HepG2 (cell line): ENCODE results near the gene CHPF. TPM values are rescaled to one million over a fixed set of nuclear protein-coding genes. Genes with fewer than 3 reads are reported as not detected.

Experiments used
- CBX5 ChIP-seq: sonication (generic); formaldehyde crosslinking; IDR thresholded peaks from 2 replicates; pipeline ENCODE4 v1.4.0; 2020; ENCODE audit warnings: missing genetic modification reagents, borderline replicate concordance
- CHD2 ChIP-seq: IDR thresholded peaks from 2 replicates; pipeline ENCODE4 v1.6.1; 2011; ENCODE audit warnings: low read depth, low read length, improper control_type of control experiment
- EP300 ChIP-seq, 3 experiments: sonication (generic) in 1 of 3; formaldehyde crosslinking in 1 of 3; IDR thresholded peaks; 2 replicates each; pipeline versions ENCODE4 v1.5.1 to v1.6.1; 2011 to 2020; ENCODE audit warnings: low read depth in 2 of 3, low read length in 2 of 3, borderline replicate concordance in 1 of 3, improper control_type of control experiment in 1 of 3, mild to moderate bottlenecking in 1 of 3, missing genetic modification reagents in 1 of 3, moderate library complexity in 1 of 3
- ETV5 ChIP-seq: IDR thresholded peaks from 2 replicates; pipeline ENCODE4 v1.6.1; 2018; ENCODE audit warnings: missing biosample characterization, missing genetic modification reagents, inconsistent platforms, borderline replicate concordance
- FOXO1 ChIP-seq: sonication (generic); formaldehyde crosslinking; IDR thresholded peaks from 2 replicates; pipeline ENCODE4 v1.4.0; 2020; ENCODE audit warnings: missing genetic modification reagents
- IKZF5 ChIP-seq: IDR thresholded peaks from 2 replicates; pipeline ENCODE4 v1.6.1; 2018; ENCODE audit warnings: missing genetic modification reagents, mild to moderate bottlenecking, missing compliant biosample characterization
- ISX ChIP-seq: sonication (generic); formaldehyde crosslinking; conservative IDR thresholded peaks from 2 replicates; pipeline ENCODE4 v1.5.0; 2020; ENCODE audit warnings: missing genetic modification reagents
- LCORL ChIP-seq, 2 experiments: fragments of 450-650 bp in 1 of 2; sonication (generic) in 1 of 2; formaldehyde crosslinking in 1 of 2; IDR thresholded peaks; 2 replicates each; pipeline versions ENCODE4 v1.5.0 to v1.6.1; 2017 to 2020; ENCODE audit warnings: antibody characterized with exemption in 1 of 2, missing genetic modification reagents in 1 of 2
- MTA3 ChIP-seq: sonication (generic); formaldehyde crosslinking; IDR thresholded peaks from 2 replicates; pipeline ENCODE4 v1.4.0; 2020; ENCODE audit warnings: missing genetic modification reagents
- MTF1 ChIP-seq: sonication (generic); formaldehyde crosslinking; IDR thresholded peaks from 2 replicates; pipeline ENCODE4 v1.5.0; 2020; ENCODE audit warnings: missing genetic modification reagents
- MXI1 ChIP-seq: IDR thresholded peaks from 3 replicates; pipeline ENCODE4 v1.6.1; 2012; ENCODE audit warnings: low read depth, low read length, inconsistent platforms, borderline replicate concordance
- NFIB ChIP-seq: sonication (generic); formaldehyde crosslinking; IDR thresholded peaks from 2 replicates; pipeline ENCODE4 v1.9.0; 2021; ENCODE audit warnings: missing genetic modification reagents, mild to moderate bottlenecking, borderline replicate concordance
- PPARG ChIP-seq: conservative IDR thresholded peaks from 2 replicates; pipeline ENCODE4 v1.6.1; 2016; ENCODE audit warnings: missing biosample characterization, missing genetic modification reagents
- SAP130 ChIP-seq: IDR thresholded peaks from 2 replicates; pipeline ENCODE4 v1.6.1; 2016; ENCODE audit warnings: low read depth
- SRY ChIP-seq: sonication (generic); formaldehyde crosslinking; IDR thresholded peaks from 2 replicates; pipeline ENCODE4 v1.8.0; 2022; ENCODE audit warnings: mild to moderate bottlenecking, missing genetic modification reagents
- TRIM24 ChIP-seq: sonication (generic); formaldehyde crosslinking; IDR thresholded peaks from 2 replicates; pipeline ENCODE4 v1.8.0; 2022; ENCODE audit warnings: mild to moderate bottlenecking, missing genetic modification reagents
- ZC3H13 ChIP-seq: sonication (generic); formaldehyde crosslinking; IDR thresholded peaks from 2 replicates; pipeline ENCODE4 v1.8.1; 2023; ENCODE audit warnings: mild to moderate bottlenecking, missing genetic modification reagents, moderate library complexity
- ZFP37 ChIP-seq: sonication (generic); formaldehyde crosslinking; IDR thresholded peaks from 2 replicates; pipeline ENCODE4 v1.4.0; 2020; ENCODE audit warnings: missing genetic modification reagents, borderline replicate concordance
- ZFY ChIP-seq: sonication (generic); formaldehyde crosslinking; IDR thresholded peaks from 2 replicates; pipeline ENCODE4 v1.4.0; 2020; ENCODE audit warnings: missing genetic modification reagents
- ZMYM3 ChIP-seq: sonication (generic); formaldehyde crosslinking; IDR thresholded peaks from 2 replicates; pipeline ENCODE4 v1.5.1; 2020; ENCODE audit warnings: mild to moderate bottlenecking, missing genetic modification reagents
- ZNF749 ChIP-seq: sonication (generic); formaldehyde crosslinking; IDR thresholded peaks from 2 replicates; pipeline ENCODE4 v1.8.0; 2022; ENCODE audit warnings: mild to moderate bottlenecking, missing genetic modification reagents, moderate library complexity, borderline replicate concordance
- ZNF878 ChIP-seq: sonication (generic); formaldehyde crosslinking; IDR thresholded peaks from 2 replicates; pipeline ENCODE4 v1.8.1; 2023; ENCODE audit warnings: mild to moderate bottlenecking, missing genetic modification reagents, moderate library complexity
- ZNF879 ChIP-seq: sonication (generic); formaldehyde crosslinking; IDR thresholded peaks from 2 replicates; pipeline ENCODE4 v1.8.1; 2023; ENCODE audit warnings: missing genetic modification reagents
- polyA plus RNA-seq, 8 experiments: library from polyadenylated mRNA; depleted of rRNA in 3 of 8; stranded (reverse) in 7 of 8; unstranded in 1 of 8; fragments of >200 nt; fragmentation: Illumina TruSeq in 4 of 8; extraction: Trizol in 4 of 8; gene quantifications; 2 replicates each; pipeline versions ENCODE4 v1.2.1 to v1.2.3, GENCODE V29; 2011 to 2016; ENCODE audit warnings: low read depth in 4 of 8, missing spikeins in 1 of 8, mixed read lengths in 1 of 8; ENCODE audit not compliant: insufficient read depth in 1 of 8
- total RNA-seq, 5 experiments: library from RNA; depleted of rRNA; stranded (reverse); fragments of >200 nt; fragmentation: Illumina TruSeq; extraction: Trizol; gene quantifications; 2 replicates each; pipeline ENCODE4 v1.2.3, GENCODE V29; 2016; ENCODE audit warnings: low read depth in 1 of 5
- TF ChIP-seq, protein P1 (sequence below): sonication (generic); formaldehyde crosslinking; IDR thresholded peaks from 2 replicates; pipeline ENCODE4 v1.5.0; 2020; ENCODE audit warnings: mild to moderate bottlenecking, low read depth, missing genetic modification reagents, borderline replicate concordance
- TF ChIP-seq, protein P2 (sequence below): sonication (generic); formaldehyde crosslinking; IDR thresholded peaks from 2 replicates; pipeline ENCODE4 v1.4.0; 2020; ENCODE audit warnings: mild to moderate bottlenecking, missing genetic modification reagents

CHPF gene
- total and polyA plus RNA-seq, 2 of the 13 experiments (the other 11 are each of a cell fraction or from before 2014, with no cell fraction given), result 79.6 to 111 TPM

DNA sequence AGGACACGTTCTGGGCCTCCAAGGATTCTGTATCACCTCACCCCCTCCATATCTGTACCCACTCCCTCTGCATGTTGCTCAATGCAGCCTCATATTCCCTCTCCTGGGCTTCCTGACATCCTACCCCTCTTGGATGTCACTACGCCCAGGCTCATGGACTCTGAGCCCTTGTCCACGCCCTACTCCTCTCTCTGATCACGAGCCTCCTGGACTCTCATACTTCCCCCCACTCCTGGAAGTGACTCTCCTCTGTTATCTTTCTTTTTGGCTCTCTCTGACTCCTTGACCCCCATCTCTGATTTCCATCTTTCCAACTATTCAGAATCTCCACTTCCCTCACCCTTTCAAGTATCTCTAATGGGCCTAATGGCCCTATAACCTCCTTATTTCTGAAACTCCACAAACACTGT, 2.3 kb upstream of the CHPF start (continued):
- TF ChIP-seq ZNF879 (CRISPR knock-in tag), result no peak
- TF ChIP-seq ZC3H13, result no peak
- TF ChIP-seq, protein P1, sequence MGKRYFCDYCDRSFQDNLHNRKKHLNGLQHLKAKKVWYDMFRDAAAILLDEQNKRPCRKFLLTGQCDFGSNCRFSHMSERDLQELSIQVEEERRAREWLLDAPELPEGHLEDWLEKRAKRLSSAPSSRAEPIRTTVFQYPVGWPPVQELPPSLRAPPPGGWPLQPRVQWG, result no peak
- TF ChIP-seq ZNF878 (CRISPR knock-in tag), result peak; percentile 93
- peak; percentile 55; the same call in 1 of the 3 replicates for TF ChIP-seq MXI1
- TF ChIP-seq ZFY (CRISPR knock-in tag), result no peak
- peak; percentile 76; the same call in 1 of the 2 replicates for TF ChIP-seq IKZF5 (CRISPR knock-in tag)
- no peak for TF ChIP-seq CHD2
- peak; percentile 75; the same call in 1 of the 2 replicates for TF ChIP-seq ETV5 (CRISPR knock-in tag)
- TF ChIP-seq ISX (CRISPR knock-in tag), result no peak
- TF ChIP-seq, protein P2, sequence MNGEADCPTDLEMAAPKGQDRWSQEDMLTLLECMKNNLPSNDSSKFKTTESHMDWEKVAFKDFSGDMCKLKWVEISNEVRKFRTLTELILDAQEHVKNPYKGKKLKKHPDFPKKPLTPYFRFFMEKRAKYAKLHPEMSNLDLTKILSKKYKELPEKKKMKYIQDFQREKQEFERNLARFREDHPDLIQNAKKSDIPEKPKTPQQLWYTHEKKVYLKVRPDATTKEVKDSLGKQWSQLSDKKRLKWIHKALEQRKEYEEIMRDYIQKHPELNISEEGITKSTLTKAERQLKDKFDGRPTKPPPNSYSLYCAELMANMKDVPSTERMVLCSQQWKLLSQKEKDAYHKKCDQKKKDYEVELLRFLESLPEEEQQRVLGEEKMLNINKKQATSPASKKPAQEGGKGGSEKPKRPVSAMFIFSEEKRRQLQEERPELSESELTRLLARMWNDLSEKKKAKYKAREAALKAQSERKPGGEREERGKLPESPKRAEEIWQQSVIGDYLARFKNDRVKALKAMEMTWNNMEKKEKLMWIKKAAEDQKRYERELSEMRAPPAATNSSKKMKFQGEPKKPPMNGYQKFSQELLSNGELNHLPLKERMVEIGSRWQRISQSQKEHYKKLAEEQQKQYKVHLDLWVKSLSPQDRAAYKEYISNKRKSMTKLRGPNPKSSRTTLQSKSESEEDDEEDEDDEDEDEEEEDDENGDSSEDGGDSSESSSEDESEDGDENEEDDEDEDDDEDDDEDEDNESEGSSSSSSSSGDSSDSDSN (CRISPR knock-in tag), result 0 out of 2 replicates have a peak, but pooled peaks have one; percentile 50
- TF ChIP-seq MTF1 (CRISPR knock-in tag), result no peak
- no peak for TF ChIP-seq ZMYM3 (CRISPR knock-in tag)
- peak; percentile 49 to 84; a peak in 3 of 4 replicates for TF ChIP-seq EP300 (IDR thresholded peaks at IDR 0.05; ENCODE audit: low read depth in 2 of 2, low read length in 2 of 2)
- TF ChIP-seq EP300 (CRISPR knock-in tag; IDR thresholded peaks at IDR 0.05; ENCODE audit: borderline replicate concordance), result peak; percentile 78
- peak; percentile 70; the same call in 1 of the 2 replicates for TF ChIP-seq TRIM24 (CRISPR knock-in tag)
- no peak for TF ChIP-seq FOXO1 (CRISPR knock-in tag)
- TF ChIP-seq MTA3 (CRISPR knock-in tag), result no peak
- TF ChIP-seq SRY (CRISPR knock-in tag), result no peak
- TF ChIP-seq LCORL (IDR thresholded peaks at IDR 0.05), result peak; percentile 16; the same call in 1 of the 2 replicates
- TF ChIP-seq LCORL (CRISPR knock-in tag; IDR thresholded peaks at IDR 0.05), result peak; percentile 72; the same call in 1 of the 2 replicates
- TF ChIP-seq ZFP37 (CRISPR knock-in tag), result no peak
- peak; percentile 92 for TF ChIP-seq SAP130 (CRISPR knock-in tag)
- no peak for TF ChIP-seq PPARG (CRISPR knock-in tag)
- peak; percentile 21; the same call in 1 of the 2 replicates for TF ChIP-seq ZNF749 (CRISPR knock-in tag)
- TF ChIP-seq CBX5 (CRISPR knock-in tag), result peak; percentile 50; the same call in 1 of the 2 replicates
- TF ChIP-seq NFIB (CRISPR knock-in tag), result no peak
